Stimulated activated CD4-positive, alpha-beta T cell treated with anti-CD3 and anti-CD28 coated beads, Interleukin-4, amount 100 ng/mL, for 48 hours (primary cell): ENCODE results near the gene MTAP.
A peak's percentile ranks its signal among the peaks of the same experiment; 100 is the strongest.

ENCODE experiments used
- DNase-seq, 2 donors: peaks; one replicate each; pipeline ENCODE4 v3.0.0-alpha.2; 2020; ENCODE audit warnings: low read depth in 2 of 2

MTAP gene

DNA sequence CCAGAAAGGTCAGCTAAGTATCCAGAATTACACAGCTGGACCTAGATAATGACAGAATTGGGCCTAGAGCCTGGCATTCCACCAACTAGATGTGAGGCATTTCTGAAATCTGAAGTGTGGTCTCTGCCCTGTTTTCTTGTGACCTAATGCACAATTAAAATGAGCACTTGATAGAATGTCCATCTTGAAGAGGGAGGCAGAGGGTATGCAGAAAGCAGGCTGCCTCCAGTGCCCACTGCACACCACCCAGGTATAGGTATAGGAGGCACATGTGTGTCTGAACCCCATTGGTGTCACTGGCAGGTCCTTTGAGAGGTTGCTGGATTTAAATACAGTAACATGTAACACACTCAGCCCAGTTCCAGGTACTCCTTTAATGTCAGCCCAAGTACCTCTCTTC lies 2.4 kb downstream of the MTAP start:
- DNase-seq, result no peak

DNA sequence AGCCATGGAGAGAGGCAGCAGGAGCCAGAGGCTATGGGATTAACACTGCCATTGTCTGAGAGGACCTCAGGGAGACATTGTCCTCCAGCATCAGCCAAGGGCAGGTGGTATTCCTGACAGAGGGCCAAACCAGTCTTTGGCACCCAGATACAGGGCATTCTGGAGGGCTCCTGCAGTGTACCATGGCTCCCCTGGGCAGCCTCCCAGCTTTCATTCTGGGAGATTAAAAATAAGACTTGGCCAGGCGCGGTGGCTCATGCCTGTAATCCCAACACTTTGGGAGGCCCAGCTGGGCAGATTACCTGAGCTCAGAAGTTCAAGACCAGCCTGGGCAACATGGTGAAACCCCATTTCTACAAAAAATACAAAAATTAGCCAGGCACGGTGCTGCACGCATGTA lies 4.2 kb downstream of the MTAP start:
- no peak for DNase-seq

DNA sequence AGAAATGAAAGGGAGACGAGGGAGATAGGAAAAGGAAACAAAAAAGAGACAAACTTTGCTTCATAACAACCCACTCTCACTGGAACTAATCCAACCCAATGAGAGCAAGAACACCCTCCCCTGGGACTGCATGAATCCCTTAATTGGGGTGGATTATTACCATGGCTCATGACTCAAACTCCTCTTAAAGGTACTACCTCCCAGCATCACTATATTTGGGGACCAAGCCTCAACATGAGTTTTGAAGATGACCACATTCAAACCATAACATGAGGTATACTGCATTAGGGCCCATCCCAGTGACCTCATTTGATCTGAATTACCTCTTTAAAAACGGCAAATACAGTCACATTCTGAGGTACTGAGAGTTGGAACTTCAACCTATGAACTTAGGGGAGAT lies 8.0 kb downstream of the MTAP start:
- DNase-seq, result no peak

- DNase-seq, result no peak
Observed at GRCh38 chr9:21810881-21811280, 8.4 kb downstream of the MTAP start.

DNA sequence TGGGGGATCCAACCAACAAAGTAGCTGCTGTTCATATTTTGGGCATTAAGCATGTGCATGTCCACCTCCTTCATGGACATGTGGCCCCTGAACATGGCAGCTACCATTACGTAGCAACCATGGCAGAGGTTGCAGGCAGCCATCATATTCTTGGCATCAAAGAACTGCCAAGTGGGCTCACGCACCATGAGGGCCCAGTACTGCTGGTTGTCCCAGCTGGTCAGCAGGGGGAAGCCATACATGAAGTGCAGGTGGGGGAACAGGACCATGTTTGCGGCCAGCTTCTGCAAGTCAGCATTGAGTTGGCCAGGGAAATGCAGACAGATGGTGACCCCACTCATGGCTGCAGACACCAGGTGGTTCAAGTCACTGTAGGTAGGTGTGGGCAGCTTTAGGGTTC lies 9.5 kb downstream of the MTAP start:
- no peak for DNase-seq

GRCh38 chr9:21812415-21812814 lies 10.0 kb downstream of the MTAP start:
- DNase-seq, result no peak

DNA sequence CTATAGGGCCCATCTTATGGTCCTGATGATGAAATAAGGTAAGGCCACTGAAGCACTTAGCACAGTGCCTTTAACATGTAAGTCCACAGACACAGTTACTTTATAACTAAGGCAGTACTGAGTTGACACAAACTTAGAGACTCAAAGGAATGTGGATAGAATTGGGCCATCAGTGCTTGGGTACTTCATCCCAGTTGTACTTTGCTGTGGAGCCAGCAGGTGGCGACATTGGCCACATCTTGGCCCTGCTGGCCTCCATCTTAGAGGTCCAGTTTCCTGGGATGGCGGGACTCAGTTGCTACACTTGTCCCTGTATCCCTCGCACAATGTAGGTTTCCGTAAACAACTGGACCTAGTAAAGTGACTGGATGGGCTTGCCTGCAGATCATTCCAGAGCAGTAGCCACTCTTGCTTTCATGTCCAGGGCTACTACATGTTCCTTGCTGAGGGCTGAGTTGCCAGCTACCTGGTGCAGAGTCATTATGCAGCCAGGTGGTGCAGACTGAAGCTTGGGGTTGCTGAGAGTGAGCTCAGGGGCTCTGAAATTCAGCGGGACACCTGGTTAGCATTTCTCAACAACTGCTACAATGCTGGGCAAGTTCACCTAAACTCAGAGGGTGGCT lies 10.6 kb downstream of the MTAP start:
- peak; percentile 49 to 63 for DNase-seq

DNA sequence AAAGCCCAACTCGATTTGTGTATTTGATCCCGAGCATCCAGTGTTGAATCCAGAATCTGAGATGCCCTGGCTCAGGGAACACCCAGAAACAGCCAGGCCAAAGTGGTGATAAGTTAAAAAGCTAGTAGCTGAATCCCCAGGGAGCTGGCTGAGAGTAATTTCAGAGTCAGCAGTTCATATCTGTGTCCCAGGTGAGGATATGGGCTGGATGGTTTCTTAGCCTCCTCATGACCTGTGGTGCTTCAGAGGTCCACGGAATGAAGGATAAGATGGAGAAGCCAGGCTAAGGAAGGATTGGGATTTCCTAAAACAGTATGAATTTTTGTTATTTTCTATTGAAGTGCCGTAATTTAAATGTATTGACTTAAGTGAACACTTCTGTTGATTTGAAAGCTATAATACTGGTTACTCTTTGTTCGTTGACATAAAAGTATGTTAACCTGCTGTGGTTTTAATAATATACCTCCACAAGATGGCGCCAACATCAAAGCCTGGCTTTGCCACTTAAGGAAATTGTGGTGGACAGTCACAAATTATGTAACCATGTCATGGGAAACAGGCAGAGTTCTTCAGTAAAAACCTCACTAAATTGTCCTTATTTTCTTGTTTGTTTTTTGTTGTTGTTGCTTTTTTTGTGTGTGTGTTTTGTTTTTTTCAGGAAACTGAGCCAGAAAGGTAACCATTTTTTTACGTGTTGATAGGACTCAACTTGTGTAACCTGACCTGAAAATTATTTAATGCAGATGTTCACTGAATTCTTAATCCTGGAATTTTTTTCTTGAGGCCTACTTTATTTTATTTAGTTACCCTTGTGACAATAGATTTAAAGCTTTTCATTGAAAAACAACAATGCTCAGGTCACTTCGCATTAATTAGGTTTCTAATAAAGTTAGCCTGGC lies 11.4 kb downstream of the MTAP start:
- no peak for DNase-seq

- DNase-seq, result no peak
Observed at GRCh38 chr9:21815643-21816042, 13.2 kb downstream of the MTAP start.

DNA sequence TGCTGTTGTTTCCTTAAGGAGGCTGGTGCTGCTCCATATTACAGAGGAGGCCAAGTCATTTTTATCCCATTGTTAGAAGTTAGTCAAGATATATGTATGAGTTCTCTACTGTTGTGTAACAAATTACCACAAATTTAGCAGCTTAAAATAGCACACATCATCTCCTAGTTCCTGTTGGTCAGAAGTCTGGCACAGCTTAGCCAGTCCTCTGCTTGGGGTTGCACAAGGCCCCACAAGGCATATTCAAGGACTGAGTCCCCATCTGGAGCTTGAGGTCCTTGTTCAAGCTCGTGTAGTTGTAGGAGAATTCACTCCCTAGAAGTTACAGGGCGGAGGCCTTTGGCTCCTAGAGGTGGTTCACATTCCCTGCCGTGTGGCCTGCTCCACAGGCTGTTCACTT lies 14.7 kb downstream of the MTAP start:
- DNase-seq, result no peak

- no peak for DNase-seq
Observed at GRCh38 chr9:21825637-21826036, 23.2 kb downstream of the MTAP start.

DNA sequence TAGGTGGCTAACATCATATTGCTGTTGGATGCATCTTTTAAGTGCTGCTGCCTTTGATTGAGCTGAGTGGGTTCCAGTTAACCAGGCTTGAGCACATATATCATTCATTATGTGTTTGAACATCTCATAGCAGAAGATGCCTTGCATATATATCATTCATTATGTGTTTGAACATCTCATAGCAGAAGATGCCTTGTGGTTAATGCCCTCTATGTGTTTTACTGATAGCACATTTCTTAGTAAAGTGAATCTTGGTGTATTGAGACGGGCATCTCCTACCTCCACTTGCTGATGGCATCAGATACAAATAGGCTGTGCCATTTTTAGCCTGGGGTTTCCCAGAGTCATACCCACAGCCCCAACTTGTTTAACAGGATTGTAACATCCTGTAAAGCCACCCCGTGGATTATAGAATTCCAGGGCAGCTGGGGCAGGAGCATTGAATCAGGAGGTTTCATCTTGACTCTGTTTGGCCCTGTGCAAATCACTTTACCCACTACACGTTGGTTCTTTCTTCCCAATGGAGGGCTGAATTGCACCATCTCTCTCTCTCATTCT lies 26.5 kb downstream of the MTAP start:
- DNase-seq, result no peak

- no peak for DNase-seq
Observed at GRCh38 chr9:21830589-21830988, 28.2 kb downstream of the MTAP start.

DNA sequence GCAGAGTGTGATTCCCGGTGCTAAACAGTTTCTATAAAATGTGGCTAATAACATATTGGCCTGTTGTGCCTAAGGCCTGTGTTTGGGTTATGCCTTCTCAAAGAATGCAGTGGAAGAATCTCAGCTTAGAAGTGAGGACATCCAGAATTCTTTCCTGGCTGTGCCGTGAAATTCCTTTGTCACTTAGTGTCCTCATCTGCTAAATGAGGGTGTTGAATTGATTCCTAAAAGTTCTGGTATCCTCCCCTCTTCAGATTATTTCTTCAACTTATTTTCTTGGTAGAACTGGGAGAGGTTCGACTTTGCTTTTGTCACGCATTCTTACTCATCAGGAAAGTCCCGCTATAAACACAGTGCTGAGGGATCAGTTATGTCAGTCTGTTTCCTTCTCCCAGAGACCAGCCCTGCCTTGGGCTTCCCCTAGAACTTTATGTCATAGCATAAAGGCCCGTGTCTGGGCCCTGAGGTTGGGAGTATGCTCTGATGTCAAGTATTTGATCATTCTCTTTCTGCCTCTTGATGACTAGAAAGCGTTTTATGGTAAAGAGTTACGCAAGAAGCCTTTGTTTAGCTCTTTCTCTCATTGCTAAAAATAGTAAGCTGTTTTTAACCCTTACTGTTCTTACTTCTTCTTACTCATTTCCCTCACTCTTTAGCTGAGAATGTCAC lies 29.5 kb downstream of the MTAP start:
- DNase-seq, result peak in 1 of 2 donors; percentile 27

DNA sequence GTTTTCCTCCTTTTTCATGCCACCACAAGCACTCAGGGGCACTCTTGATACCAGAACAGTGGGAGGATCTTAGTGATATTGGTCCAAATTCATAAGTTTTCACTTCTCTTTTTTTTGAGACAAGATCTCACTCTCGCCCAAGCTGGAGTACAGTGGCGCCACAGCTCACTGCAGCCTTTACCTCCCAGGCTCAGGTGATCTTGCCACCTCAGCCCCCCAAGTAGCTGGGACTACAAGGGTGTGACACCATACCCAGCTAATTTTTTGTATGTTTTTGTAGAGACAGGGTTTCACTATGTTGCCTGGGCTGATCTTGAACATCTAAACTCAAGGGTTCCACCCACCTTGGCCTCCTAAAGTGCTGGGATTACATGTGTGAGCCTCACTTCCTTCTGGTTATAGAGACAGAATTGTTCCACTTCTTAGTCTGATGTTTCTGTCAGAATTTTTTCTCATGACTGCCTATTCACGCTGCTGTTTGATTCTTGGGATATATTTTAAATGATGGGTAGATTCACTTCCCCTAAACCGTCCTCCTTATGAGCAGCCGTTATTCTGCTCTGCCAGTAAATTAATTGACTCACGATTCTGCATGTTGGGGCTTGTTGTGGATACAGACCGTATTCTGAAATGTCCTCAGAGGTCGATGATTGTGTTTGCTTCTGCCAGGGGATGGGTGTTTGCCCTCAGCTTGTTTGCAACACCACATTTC lies 30.8 kb downstream of the MTAP start:
- no peak for DNase-seq

GRCh38 chr9:21835121-21835520 lies 32.7 kb downstream of the MTAP start:
- no peak for DNase-seq

DNA sequence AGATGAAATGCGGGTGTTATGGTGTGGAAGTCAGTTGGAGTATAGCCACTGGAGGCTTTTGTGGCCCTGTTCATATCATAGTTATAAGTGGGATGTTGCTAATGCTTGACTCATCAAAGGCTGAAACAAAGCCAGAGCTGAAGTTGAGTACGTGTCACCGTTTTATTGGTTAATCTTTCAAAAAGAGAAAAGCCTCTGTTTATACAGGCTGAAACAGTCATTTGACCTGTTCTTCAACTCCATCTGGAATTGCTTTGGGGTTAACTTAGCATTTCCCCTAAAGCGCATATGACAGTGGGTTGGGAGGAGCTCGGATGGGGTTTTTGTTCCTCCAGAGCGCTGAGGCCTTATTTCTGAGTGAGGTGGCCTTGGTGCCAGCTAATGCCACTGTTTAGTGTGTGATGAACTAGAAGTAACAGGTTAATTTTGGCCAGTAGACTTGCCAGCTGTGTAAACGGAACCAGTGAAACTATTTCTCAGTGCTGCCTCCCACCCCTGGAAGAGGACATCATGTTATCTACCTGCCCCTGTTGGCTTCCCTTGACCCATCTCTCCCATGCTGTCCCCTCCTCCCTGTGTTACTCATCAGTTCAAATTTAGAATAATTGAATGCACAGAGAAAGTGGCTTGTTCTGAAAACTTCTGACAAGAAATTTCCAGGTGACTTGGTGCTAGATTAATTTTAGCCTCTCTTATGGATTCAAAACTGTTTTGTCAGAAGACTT lies 34.2 kb downstream of the MTAP start:
- DNase-seq, result no peak

DNA sequence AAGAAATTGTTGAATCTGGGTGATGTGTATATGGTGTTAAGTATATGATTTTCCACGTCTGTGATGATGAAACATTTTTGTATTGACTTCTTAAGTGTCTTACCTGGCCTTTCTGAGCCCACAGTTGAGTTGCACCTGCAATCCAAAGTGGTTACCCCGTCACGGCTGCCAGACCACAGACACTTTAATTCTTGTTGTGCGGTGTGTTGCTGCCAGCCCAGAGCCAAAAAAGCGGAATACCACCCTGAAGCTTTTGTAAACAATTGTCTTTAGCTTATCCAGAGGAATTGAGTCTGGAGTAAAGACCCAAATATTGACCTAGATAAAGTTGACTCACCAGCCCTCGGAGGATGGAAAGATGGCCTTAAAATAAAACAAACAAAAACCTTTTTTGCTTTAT lies 35.1 kb downstream of the MTAP start:
- DNase-seq, result no peak

GRCh38 chr9:21840647-21841046 lies 38.2 kb downstream of the MTAP start:
- no peak for DNase-seq

DNA sequence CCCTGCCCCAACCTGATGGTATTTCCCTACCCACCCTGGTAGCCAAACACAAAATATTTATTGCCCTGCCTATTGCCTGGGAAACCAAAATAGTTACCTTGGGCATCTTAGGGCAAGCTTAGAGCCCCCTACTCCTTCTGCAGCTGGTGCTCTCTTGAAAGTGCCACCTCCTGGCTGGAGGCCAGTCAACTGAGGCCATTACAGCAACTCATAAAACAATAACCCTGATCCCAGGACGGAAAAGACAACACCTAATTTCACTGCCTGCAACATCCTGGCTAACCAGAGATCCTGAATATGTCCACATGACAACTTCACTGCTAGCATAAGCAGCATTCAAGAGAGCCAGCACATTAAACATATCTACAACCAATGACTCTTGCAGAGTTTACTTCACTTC lies 38.7 kb downstream of the MTAP start:
- no peak for DNase-seq

DNA sequence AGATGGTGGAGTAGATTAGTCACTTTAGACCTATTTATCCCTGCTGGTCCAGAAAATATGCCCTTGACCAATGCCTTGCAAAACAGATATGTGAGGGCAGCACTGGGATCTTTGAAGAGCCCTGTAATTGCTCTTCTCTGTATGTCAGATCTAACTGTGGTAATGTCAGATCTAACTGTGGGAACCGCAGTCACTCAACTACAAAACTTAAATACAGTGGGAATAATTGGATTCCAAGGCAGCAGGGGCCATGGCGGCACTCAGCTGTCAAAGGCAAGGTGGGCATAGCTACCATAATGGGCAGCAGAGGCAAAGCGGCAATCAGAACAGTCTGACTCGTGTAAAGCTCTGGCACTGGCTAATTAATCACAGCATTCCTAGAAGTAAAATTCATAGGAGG lies 46.2 kb downstream of the MTAP start:
- DNase-seq, result no peak
